HFFc6 (cell line): ENCODE measurements around the gene BARX1. TPM values are rescaled to one million over a fixed set of nuclear protein-coding genes. Genes with fewer than 3 reads are reported as not detected.

ENCODE experiments used
- DNase-seq: peaks from one replicate; pipeline ENCODE4 v3.0.0-alpha.2; 2018
- H3K27ac Mint-ChIP-seq: 2 replicates; pipeline ENCODE4 v1.8.0; 2020; ENCODE audit warnings: mild to moderate bottlenecking, mixed read lengths
- H3K27me3 Mint-ChIP-seq: 2 replicates; pipeline ENCODE4 v1.8.0; 2021; ENCODE audit warnings: mild to moderate bottlenecking, moderate library complexity, mixed read lengths; ENCODE audit not compliant: insufficient read depth
- H3K36me3 Mint-ChIP-seq: 2 replicates; pipeline ENCODE4 v1.8.0; 2021; ENCODE audit warnings: low read depth, mixed read lengths
- H3K4me1 Mint-ChIP-seq: 2 replicates; pipeline ENCODE4 v1.8.0; 2020; ENCODE audit warnings: low read depth, mixed read lengths
- H3K4me3 Mint-ChIP-seq: 2 replicates; pipeline ENCODE4 v1.8.0; 2020; ENCODE audit warnings: mild to moderate bottlenecking, moderate library complexity, mixed read lengths
- H3K9me3 Mint-ChIP-seq: 2 replicates; pipeline ENCODE4 v1.8.0; 2020; ENCODE audit warnings: mild to moderate bottlenecking, mixed read lengths
- total RNA-seq, 6 experiments: library from RNA; stranded (reverse); fragmentation: NEBNext Ultra II Directional; extraction: Animal tissue kit (Norgen Biotek cat#: 25700); gene quantifications; 2 replicates in 1 of 6; 3 replicates in 5 of 6; pipeline ENCODE4 v1.2.3, GENCODE V29; 2021
- TF ChIP-seq, protein P1 (sequence below): fragments of 200-600 bp; sonication (generic); IDR thresholded peaks from 2 replicates; pipeline ENCODE4 v1.5.0; 2021; ENCODE audit warnings: antibody characterized with exemption, mild to moderate bottlenecking

The BARX1 gene
- total RNA-seq, 6 experiments from 2014 or later = not detected

- peaks cover 70% of the 10 kb centered on the region for H3K27me3 Mint-ChIP-seq
- H3K4me1 Mint-ChIP-seq = peaks cover 13% of the 10 kb centered on the region
- no peak overlapping the region for H3K4me3 Mint-ChIP-seq
Observed at GRCh38 chr9:93949073-93949693, 6.0 kb downstream of the BARX1 start.

DNA sequence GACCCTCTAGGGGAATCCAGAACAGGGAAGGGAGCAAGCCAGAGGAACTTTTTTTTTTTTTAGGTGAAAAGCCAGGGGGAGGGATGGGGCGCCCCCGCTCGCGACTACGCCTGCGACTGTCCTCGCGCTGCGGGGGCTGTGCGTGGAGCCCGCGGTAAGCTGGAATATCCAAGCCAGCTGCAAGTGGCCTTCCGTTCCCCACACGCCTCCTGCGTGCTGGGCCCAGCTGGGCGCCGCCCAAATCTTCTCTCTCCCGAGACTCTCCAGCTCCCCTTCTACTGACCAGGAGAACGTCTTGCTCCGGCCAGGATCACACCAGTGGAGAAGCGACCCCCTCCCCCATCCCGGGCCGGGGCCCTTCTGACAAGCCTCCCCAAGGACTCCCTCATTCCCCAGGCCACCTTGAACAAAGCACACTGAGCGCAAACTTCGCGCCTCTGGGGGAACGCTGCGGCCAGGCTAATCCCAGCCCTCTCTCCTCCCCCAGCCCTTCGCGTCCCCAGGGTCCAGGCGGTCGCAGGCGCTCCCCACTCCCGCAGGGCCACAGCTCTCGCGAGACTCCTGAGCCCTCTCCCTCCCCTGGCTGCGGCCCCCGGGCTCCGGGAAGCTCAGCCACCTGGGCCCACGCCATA is 6.6 kb downstream of the BARX1 start:
- no peak overlapping the region for H3K4me3 Mint-ChIP-seq

More at GRCh38 chr9:93949073-93949693, 6.0 kb downstream of the BARX1 start:
- no peak overlapping the region for H3K27ac Mint-ChIP-seq
- H3K9me3 Mint-ChIP-seq = peaks cover 7% of the 10 kb centered on the region
- TF ChIP-seq, protein P1, sequence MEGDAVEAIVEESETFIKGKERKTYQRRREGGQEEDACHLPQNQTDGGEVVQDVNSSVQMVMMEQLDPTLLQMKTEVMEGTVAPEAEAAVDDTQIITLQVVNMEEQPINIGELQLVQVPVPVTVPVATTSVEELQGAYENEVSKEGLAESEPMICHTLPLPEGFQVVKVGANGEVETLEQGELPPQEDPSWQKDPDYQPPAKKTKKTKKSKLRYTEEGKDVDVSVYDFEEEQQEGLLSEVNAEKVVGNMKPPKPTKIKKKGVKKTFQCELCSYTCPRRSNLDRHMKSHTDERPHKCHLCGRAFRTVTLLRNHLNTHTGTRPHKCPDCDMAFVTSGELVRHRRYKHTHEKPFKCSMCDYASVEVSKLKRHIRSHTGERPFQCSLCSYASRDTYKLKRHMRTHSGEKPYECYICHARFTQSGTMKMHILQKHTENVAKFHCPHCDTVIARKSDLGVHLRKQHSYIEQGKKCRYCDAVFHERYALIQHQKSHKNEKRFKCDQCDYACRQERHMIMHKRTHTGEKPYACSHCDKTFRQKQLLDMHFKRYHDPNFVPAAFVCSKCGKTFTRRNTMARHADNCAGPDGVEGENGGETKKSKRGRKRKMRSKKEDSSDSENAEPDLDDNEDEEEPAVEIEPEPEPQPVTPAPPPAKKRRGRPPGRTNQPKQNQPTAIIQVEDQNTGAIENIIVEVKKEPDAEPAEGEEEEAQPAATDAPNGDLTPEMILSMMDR = no peak
- H3K36me3 Mint-ChIP-seq = no peaks in the 10 kb centered on the region
- DNase-seq = no peak

DNA sequence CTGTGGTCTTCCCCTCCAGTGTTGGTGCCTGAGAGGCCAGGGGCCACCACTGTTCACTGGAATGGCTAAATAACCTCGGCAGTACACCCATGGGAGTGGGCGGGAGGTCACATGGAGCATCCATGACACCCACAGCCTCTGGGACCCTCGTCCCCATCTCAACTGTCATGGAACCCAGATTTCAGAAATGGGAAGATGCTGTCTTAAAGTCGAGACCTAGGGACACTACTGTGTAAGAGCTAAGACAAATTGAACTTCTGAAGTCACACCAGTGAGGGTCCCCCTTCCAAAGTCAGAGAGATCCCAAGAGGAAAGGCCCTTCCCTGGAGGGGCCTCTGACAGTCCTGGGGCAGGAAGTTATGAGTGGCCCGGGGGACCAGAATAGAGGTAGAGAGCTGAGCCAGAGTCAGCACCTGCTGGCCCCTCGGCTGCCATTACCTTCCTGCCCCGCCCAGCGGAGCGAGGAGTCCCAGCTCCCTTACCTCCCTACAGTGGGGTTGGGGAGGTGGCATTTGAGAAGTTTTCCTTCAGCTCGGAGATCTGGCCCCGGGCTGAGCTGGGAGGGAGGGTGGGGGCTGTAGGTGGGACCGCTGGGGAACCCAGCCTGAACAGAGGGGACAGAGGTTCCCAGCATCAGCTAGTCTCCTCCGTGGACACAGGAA is 7.6 kb downstream of the BARX1 start:
- Mint-ChIP-seq H3K27ac (no peak overlapping the region), H3K9me3 (peaks cover 7% of the 10 kb centered on the region), H3K36me3 (no peaks in the 10 kb centered on the region), H3K4me1 (peaks cover 13% of the 10 kb centered on the region), H3K4me3 (no peak overlapping the region), H3K27me3 (peaks cover 67% of the 10 kb centered on the region)
- TF ChIP-seq, protein P1 = no peak
- no peak for DNase-seq

More for the DNA sequence above, 6.6 kb downstream of the BARX1 start:
- TF ChIP-seq, protein P1 = no peak
- Mint-ChIP-seq H3K4me1 (peaks cover 13% of the 10 kb centered on the region), H3K27me3 (peaks cover 71% of the 10 kb centered on the region), H3K27ac (no peak overlapping the region), H3K9me3 (peaks cover 7% of the 10 kb centered on the region), H3K36me3 (no peaks in the 10 kb centered on the region)
- DNase-seq = no peak

DNA sequence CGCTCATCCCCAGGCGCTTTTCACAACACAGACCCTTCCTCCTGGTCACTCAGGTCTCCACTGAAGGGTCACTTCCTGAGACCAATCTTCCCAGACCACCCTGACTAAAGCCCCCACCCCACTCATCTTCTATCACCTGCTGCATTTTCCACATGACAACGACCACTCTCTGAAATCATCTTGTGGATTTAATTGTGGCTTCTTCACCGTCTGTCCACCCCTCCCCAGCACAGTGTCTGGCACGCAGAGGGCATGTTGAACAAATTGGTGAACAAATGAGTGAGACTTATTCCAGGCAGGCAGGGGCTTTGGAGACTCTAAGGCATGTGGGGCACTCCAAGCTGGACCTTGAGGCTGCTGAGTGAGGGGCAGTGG is 8.8 kb downstream of the BARX1 start:
- Mint-ChIP-seq H3K27ac (no peak overlapping the region), H3K36me3 (no peaks in the 10 kb centered on the region), H3K27me3 (peaks cover 72% of the 10 kb centered on the region), H3K4me3 (no peak overlapping the region; the same call in 1 of the 2 replicates), H3K4me1 (peaks cover 13% of the 10 kb centered on the region), H3K9me3 (peaks cover 7% of the 10 kb centered on the region)
- no peak for DNase-seq
- TF ChIP-seq, protein P1 = no peak

DNA sequence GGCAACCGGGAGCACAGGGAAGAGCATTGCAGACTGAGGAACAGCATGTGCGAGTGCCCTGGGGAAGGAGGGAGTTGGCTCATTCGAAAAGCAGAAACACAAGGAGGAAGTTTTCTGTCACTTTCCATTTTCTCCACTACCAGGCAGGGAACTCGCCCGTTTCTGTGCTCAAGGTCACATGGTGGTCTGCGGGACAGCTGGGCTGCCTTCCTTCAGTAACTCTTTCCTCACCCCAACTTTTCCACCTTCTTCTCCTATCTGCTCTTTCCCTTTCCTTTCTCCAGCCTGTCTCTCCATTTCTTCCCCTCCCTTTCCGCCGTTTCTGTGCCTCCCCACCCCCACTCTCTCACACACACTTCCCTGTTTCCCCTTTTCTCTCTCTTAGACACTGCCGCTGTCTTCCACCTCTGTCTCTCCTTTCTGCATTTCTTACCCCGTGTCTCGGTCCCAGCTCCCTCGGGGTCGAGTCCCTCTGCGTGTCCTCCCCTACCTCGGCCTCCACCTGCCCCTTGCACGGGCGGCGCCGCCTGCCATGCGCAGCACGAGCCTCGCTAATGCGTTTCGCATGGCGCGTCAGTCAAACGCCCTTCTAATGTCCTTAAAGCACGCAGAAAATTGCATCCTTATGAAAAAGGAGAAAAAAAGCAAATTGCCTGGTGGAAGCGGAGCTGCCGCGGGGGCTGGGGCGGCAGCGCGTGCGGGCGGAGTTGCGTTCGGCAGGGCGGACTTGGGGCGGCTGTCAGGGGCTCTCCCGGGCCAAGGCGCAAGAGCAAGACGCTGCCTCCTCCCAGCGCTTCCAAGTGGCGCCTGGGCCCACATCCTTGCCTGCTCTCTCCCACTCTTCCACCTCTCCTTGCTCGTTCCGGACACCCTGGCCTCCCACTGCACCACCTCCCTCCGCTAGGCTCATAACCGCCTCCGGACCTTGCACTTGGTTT is 9.5 kb downstream of the BARX1 start:
- peaks cover 11% of the 10 kb centered on the region for H3K4me1 Mint-ChIP-seq
- TF ChIP-seq, protein P1 = no peak
- H3K9me3 Mint-ChIP-seq = peaks cover 7% of the 10 kb centered on the region
- peaks cover 70% of the 10 kb centered on the region for H3K27me3 Mint-ChIP-seq
- no peak overlapping the region for H3K27ac Mint-ChIP-seq
- no peaks in the 10 kb centered on the region for H3K36me3 Mint-ChIP-seq
- H3K4me3 Mint-ChIP-seq = no peak overlapping the region; the same call in 1 of the 2 replicates
- DNase-seq = no peak
